ENCODE measurements around the gene TGFBR2.

Gene TGFBR2

GRCh38 chr3:30700702-30701321 lies 94.4 kb downstream of the TGFBR2 start:
- H3K4me1 Mint-ChIP-seq, result peaks cover 2% of the 10 kb centered on the region
- H3K27ac Mint-ChIP-seq, result no peak overlapping the region
- H3K9me3 Mint-ChIP-seq, result peaks cover 6% of the 10 kb centered on the region
- H3K36me3 Mint-ChIP-seq, result peaks cover 69% of the 10 kb centered on the region
- H3K27me3 Mint-ChIP-seq, result no peaks in the 10 kb centered on the region
- no peak for DNase-seq
- H3K4me3 Mint-ChIP-seq, result no peak overlapping the region
- CTCF ChIA-PET, result interaction anchor here (4.6 kb wide), 1 partner anchor 7 kb away, joined by 13 read pairs; no protein-coding TSS in a partner anchor

GRCh38 chr3:30702038-30702827 lies 95.8 kb downstream of the TGFBR2 start:
- Mint-ChIP-seq H3K27me3 (no peaks in the 10 kb centered on the region), H3K9me3 (peaks cover 9% of the 10 kb centered on the region), H3K36me3 (peaks cover 62% of the 10 kb centered on the region), H3K4me1 (no peaks in the 10 kb centered on the region), H3K4me3 (no peak overlapping the region), H3K27ac (peak overlapping the region; percentile 42)
- CTCF ChIA-PET, result interaction anchor here (4.6 kb wide), 1 partner anchor 8 kb away, joined by 13 read pairs; no protein-coding TSS in a partner anchor
- no peak for DNase-seq

GRCh38 chr3:30702828-30703397 lies 96.5 kb downstream of the TGFBR2 start:
- Mint-ChIP-seq H3K9me3 (peaks cover 9% of the 10 kb centered on the region), H3K36me3 (peaks cover 56% of the 10 kb centered on the region), H3K4me3 (no peak overlapping the region), H3K27ac (peak overlapping the region; percentile 47), H3K27me3 (no peaks in the 10 kb centered on the region), H3K4me1 (no peaks in the 10 kb centered on the region)
- CTCF ChIA-PET, result interaction anchor here (4.6 kb wide), 1 partner anchor 9 kb away, joined by 13 read pairs; no protein-coding TSS in a partner anchor
- no peak for DNase-seq

GRCh38 chr3:30704931-30705890 lies 98.8 kb downstream of the TGFBR2 start:
- CTCF ChIA-PET, result interaction anchor here (1.7 to 4.6 kb wide), 2 partner anchors 11 to 14 kb away, joined by 3 to 13 read pairs; no protein-coding TSS in a partner anchor
- H3K4me1 Mint-ChIP-seq, result peaks cover 9% of the 10 kb centered on the region
- H3K27ac Mint-ChIP-seq, result peak overlapping the region; percentile 66

GRCh38 chr3:30707825-30708224 lies 101.4 kb downstream of the TGFBR2 start:
- Mint-ChIP-seq H3K4me1 (peaks cover 11% of the 10 kb centered on the region), H3K9me3 (peaks cover 9% of the 10 kb centered on the region), H3K36me3 (peaks cover 24% of the 10 kb centered on the region), H3K27me3 (no peaks in the 10 kb centered on the region), H3K27ac (no peak overlapping the region), H3K4me3 (no peak overlapping the region)
- no peak for DNase-seq
- CTCF ChIA-PET, result no interaction called here

More at GRCh38 chr3:30704931-30705890, 98.8 kb downstream of the TGFBR2 start:
- Mint-ChIP-seq H3K9me3 (peaks cover 9% of the 10 kb centered on the region), H3K27me3 (no peaks in the 10 kb centered on the region), H3K4me3 (no peak overlapping the region), H3K36me3 (peaks cover 39% of the 10 kb centered on the region)
- DNase-seq, result no peak

- CTCF ChIA-PET, result no interaction called here
- Mint-ChIP-seq H3K36me3 (peaks cover 17% of the 10 kb centered on the region), H3K9me3 (peaks cover 3% of the 10 kb centered on the region), H3K27me3 (no peaks in the 10 kb centered on the region), H3K4me1 (peaks cover 14% of the 10 kb centered on the region), H3K4me3 (no peak overlapping the region), H3K27ac (no peak overlapping the region)
- DNase-seq, result no peak
Measured at GRCh38 chr3:30708472-30708871, 102.1 kb downstream of the TGFBR2 start.

GRCh38 chr3:30710017-30710416 lies 103.6 kb downstream of the TGFBR2 start:
- CTCF ChIA-PET, result no interaction called here
- Mint-ChIP-seq H3K4me3 (no peak overlapping the region), H3K27me3 (no peaks in the 10 kb centered on the region), H3K36me3 (peaks cover 7% of the 10 kb centered on the region), H3K9me3 (peaks cover 3% of the 10 kb centered on the region), H3K27ac (no peak overlapping the region), H3K4me1 (peaks cover 14% of the 10 kb centered on the region)
- DNase-seq, result no peak

GRCh38 chr3:30711151-30711550 lies 104.8 kb downstream of the TGFBR2 start:
- peaks cover 7% of the 10 kb centered on the region for H3K36me3 Mint-ChIP-seq
- DNase-seq, result no peak
- H3K9me3 Mint-ChIP-seq, result peaks cover 3% of the 10 kb centered on the region
- CTCF ChIA-PET, result no interaction called here
- H3K4me3 Mint-ChIP-seq, result no peak overlapping the region
- no peaks in the 10 kb centered on the region for H3K27me3 Mint-ChIP-seq
- peaks cover 14% of the 10 kb centered on the region for H3K4me1 Mint-ChIP-seq
- no peak overlapping the region for H3K27ac Mint-ChIP-seq

- CTCF ChIA-PET, result no interaction called here
- Mint-ChIP-seq H3K4me1 (peaks cover 14% of the 10 kb centered on the region), H3K27ac (no peak overlapping the region), H3K36me3 (peaks cover 3% of the 10 kb centered on the region), H3K4me3 (no peak overlapping the region), H3K9me3 (no peaks in the 10 kb centered on the region), H3K27me3 (no peaks in the 10 kb centered on the region)
- no peak for DNase-seq
Measured at GRCh38 chr3:30711867-30712266, 105.5 kb downstream of the TGFBR2 start.

- Mint-ChIP-seq H3K27ac (no peak overlapping the region), H3K36me3 (no peaks in the 10 kb centered on the region), H3K27me3 (no peaks in the 10 kb centered on the region), H3K9me3 (no peaks in the 10 kb centered on the region), H3K4me1 (peaks cover 14% of the 10 kb centered on the region), H3K4me3 (no peak overlapping the region)
- CTCF ChIA-PET, result interaction anchor here (0.8 to 2.0 kb wide), 2 partner anchors 19 to 609 kb away, joined by 3 to 5 read pairs; no protein-coding TSS in a partner anchor
- no peak for DNase-seq
Measured at GRCh38 chr3:30712991-30713390, 106.6 kb downstream of the TGFBR2 start.

- CTCF ChIA-PET, result interaction anchor here (2.0 kb wide), 1 partner anchor 20 kb away, joined by 5 read pairs; no protein-coding TSS in a partner anchor
- Mint-ChIP-seq H3K27ac (no peak overlapping the region), H3K9me3 (no peaks in the 10 kb centered on the region), H3K4me1 (peaks cover 8% of the 10 kb centered on the region), H3K4me3 (no peak overlapping the region), H3K36me3 (no peaks in the 10 kb centered on the region), H3K27me3 (no peaks in the 10 kb centered on the region)
- no peak for DNase-seq
Measured at GRCh38 chr3:30713885-30714503, 107.6 kb downstream of the TGFBR2 start.

- Mint-ChIP-seq H3K27me3 (no peaks in the 10 kb centered on the region), H3K4me3 (no peak overlapping the region), H3K36me3 (no peaks in the 10 kb centered on the region), H3K4me1 (no peaks in the 10 kb centered on the region), H3K9me3 (peaks cover 1% of the 10 kb centered on the region), H3K27ac (no peak overlapping the region)
- CTCF ChIA-PET, result no interaction called here
- no peak for DNase-seq
Measured at GRCh38 chr3:30719536-30719935, 113.1 kb downstream of the TGFBR2 start.

GRCh38 chr3:30720586-30721313 lies 114.3 kb downstream of the TGFBR2 start:
- Mint-ChIP-seq H3K27me3 (no peaks in the 10 kb centered on the region), H3K36me3 (peaks cover 2% of the 10 kb centered on the region), H3K4me3 (no peak overlapping the region), H3K4me1 (no peaks in the 10 kb centered on the region), H3K9me3 (peaks cover 1% of the 10 kb centered on the region), H3K27ac (no peak overlapping the region)
- CTCF ChIA-PET, result no interaction called here
- no peak for DNase-seq

All from activated naive CD4-positive, alpha-beta T cell treated with anti-CD3 and anti-CD28 coated beads, Interleukin-2, amount 10 ng/mL, durations not matched to agents 7 days and 5 days (primary cell).